ENCODE measurements around the gene BPI.
"Not testable (repeated sequence)": the region's sequence is repeated elsewhere in the genome, so short reads cannot be mapped to it uniquely, and the experiment has no call there.

The BPI gene

GRCh38 chr20:38303908-38304379, at the start of gene BPI:
BPI (plus strand) TSS chr20:38304156; CDS start chr20:38304224, 68 bp downstream.
- DNase-seq, result peak; percentile 12

GRCh38 chr20:38254621-38255020, 49.3 kb upstream of the BPI start:
- not testable (repeated sequence) for DNase-seq

- no peak for DNase-seq
Observed at GRCh38 chr20:38255393-38255792, 48.6 kb upstream of the BPI start.

DNA sequence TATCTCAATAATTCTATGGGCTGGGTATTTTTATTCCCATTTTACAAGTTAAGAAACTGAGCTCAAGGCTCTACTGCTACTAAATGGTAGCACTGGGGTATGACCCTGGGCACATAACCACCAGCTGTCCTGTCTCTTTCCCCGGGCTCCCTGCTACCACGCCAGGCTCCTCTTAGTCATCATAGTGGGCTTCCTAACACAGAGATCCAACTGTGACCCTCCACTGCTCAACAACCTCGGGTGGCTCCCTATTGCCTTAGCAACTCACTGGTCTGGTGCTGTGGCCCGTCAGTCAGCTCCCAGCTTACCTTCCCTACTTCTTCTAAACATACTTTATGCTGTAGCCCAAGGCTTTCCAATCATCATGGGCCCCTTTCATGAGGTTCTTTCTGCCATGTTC, 47.9 kb upstream of the BPI start:
- DNase-seq, result no peak

DNA sequence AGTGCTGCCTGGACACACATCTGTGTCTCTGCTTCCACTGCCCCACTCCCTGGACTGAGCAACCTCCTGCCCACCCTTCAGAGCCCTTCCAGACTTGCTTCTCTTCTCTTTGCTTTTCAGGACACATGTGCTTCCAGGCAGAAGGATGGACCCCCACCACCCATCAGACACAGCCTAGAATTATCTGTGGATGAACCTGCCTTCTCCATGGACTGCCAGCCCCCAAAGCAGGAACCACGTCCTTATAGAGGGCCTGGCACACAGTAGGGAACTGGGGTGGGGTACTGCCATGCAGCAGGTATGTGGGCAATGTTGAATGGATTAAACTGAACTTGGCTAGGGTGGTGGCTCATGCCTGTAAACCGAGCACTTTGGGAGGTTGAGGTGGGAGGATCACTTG, 47.0 kb upstream of the BPI start:
- DNase-seq, result no peak

DNA sequence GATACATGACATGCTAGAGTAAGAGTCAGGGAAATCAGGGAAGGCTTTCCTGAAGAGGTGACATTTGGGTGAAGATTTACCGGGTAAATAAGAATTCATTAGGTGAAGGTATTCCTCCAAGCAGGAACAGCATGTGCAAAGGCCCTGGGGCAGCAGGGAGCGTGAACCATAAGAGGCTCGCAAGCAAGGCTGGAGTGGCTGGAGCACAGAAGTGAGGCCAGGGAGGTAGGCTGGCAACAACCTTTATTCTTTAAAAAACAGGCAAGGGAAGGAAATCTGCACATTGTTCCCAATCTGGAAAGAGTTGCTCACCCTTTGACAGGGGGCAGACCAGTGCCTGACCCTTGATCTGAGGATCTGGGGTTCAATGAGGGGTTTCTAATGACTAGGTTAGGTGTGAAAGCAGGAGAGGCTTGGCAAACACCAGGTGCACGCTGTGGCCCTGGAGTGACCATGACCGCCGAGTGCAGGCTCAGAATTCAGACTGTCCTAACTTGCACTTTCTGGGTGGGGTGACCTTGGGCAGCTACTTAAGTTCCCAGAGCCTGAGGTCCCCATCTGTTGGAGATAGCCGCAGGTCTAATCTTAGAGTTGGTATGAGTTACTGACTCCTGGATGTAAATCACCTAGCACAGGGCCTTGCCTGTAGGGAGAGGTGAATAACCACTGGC, 45.3 kb upstream of the BPI start:
- no peak for DNase-seq

DNA sequence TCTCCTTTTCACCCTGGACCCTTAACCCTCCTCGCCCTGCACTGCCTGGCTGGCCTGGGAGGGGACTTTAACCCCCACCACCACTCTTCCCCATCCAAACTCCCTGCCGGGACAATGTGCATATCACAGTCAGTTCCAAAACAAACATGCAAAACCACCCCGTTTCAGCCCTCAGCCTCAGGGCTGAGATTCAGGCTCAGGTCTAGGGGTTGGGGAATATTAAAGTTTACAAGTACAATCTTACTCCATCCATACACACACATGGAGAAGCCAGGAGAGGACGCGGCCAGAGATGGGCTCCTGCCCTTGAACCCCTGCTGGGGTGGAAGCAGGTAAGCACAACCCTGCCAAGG, 44.0 kb upstream of the BPI start:
- DNase-seq, result no peak

GRCh38 chr20:38260378-38261053, 43.4 kb upstream of the BPI start, which contains the start of gene KIAA1755:
KIAA1755 (minus strand) TSS chr20:38260735; CDS start chr20:38260500, 235 bp downstream.
- no peak for DNase-seq

- no peak for DNase-seq
Observed at GRCh38 chr20:38261054-38261390, 42.9 kb upstream of the BPI start.

GRCh38 chr20:38262931-38263330, 41.0 kb upstream of the BPI start:
- DNase-seq, result no peak

DNA sequence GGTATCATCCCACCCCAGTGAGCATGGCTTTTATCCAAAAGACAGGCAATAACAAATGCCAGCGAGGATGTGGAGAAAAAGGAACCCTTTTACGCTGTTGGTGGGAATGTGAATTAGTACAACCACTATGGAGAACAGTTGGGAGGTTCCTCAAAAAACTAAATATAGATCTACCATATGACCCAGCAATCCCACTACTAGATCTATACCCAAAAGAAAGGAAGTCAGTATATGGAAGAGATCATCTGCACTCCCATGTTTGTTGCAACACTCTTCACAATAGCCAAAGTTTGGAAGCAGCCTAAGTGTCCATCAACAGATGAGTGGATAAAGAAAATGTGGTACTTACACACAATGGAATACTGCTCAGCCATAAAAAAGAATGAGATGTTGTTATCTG, 37.5 kb upstream of the BPI start:
- no peak for DNase-seq

- DNase-seq, result no peak
Observed at GRCh38 chr20:38267296-38267695, 36.7 kb upstream of the BPI start.

DNA sequence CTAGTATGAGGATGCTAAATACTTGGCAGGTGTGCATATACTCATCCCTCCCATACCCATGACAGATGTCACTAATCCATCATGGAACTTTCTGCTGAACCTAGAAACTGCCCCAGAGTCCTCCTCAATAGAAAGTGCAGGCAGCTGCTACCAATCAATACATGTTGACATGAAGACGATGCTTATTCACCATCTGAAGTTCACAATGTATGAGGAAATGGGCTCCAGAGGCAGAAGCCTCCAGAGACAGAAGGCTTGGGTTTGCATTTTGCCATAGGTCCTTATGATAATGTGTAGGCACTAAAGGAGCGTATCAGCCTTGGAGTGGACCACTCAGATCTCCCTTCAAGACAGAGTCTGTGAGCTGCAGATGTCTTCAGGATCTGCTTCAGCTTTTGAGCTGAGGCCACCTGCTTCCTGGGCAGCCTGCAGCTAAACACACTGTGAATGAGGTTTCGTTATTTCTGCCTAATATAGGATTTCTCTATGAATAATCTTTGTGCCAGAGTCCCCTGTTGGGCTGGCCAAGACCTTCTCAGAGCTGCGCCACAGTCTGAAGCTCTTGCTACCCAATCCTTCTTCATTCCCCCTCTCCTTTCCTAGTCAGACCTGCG, 35.9 kb upstream of the BPI start:
- DNase-seq, result no peak

GRCh38 chr20:38269040-38269439, 34.9 kb upstream of the BPI start:
- no peak for DNase-seq

DNA sequence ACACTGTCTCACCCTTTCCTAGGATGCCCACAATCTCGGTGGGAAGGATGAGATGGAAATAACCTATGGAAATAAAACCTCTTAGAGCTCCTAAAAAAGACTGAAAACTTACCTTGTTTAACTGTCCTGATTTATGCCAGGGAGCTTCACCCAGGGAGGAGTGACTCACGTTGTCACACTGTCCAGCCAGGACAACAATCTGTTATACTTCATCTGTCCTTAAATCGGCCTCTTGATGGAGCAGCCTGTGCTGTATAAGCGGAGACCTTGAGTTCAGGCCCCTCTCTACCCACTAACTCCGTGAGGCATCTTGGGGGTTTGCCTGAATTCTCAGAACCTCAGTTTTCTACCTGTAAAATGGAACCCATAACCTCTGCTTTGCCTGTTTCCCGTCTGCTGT, 34.2 kb upstream of the BPI start:
- DNase-seq, result no peak

DNA sequence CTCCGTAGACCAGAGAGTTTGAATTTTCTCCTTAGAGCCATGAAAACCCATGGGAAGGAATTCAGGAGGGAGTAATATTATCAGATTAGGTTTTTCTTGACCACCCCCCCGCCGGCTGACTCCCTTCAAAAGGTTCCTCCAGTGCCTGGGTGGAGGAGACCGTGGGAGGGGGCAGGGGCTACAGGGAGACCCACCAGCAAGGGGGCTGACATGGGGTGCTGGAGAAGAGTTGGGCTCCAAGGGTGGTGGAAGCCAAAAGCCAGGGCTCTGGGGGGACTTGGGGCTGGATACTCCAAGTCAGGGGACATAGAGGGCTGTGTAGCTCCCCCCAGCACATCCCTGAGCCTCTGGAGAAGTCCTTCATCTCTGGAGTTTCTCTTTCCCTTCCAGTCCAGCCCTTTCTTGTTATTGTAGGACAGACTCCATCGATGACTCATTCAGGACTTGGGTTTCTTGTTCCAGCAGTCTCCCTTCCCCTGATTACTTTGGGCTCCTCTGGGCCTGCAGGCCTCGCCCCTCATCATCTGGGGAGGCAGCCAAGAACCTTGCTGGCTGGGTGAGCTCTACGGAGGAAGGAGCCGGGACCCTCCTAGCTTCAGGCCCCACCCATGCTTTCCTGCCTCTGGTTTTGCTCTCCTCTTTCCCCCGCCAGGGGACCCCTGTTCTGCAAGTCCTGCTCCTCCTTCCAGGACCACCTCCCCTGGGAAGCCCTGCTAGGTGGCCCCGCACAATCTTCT, 32.9 kb upstream of the BPI start:
- no peak for DNase-seq

- no peak for DNase-seq
Observed at GRCh38 chr20:38271608-38272120, 32.3 kb upstream of the BPI start.

DNA sequence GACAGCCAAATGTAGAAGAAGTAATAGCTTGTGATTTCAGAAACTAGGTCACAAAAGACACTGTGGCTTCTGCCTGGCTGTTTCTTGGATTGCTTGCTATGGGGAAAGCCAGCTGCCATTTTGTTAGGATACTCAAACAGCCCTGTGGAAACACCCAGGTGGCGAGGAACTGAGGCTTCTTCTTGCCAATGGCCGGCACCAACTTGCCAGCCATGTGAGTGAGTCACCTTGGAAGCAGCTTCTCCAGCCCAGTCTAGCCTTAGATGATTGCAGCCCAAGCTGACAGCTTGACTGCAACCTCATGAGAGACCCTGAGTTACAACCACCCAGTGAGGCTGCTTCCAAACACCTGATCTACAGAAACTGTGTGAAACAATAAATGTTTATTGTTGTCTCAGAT, 31.6 kb upstream of the BPI start:
- no peak for DNase-seq

DNA sequence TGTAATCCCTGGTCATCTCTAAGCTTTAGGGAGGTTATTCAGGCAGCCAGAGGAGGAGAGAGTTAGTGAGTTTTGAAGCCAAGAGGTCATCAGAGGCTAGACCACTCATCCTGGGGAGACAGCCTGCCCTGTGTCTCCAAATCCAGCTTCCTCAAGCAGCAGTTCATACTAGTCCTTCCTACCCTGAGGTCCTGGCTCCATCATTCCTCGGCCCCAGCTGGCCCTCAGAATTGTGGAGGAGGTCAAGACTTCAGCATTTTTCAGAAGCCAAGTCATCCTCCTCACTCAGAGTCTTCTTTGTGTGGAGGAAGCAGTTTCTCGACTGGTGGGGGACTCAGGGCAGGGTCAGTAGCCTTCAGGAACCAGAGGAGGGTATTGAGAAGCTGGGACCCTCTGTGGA, 31.0 kb upstream of the BPI start:
- no peak for DNase-seq

GRCh38 chr20:38275815-38276550, 28.0 kb upstream of the BPI start:
- DNase-seq, result no peak

GRCh38 chr20:38277285-38277684, 26.7 kb upstream of the BPI start:
- no peak for DNase-seq

- DNase-seq, result no peak
Observed at GRCh38 chr20:38277691-38278090, 26.3 kb upstream of the BPI start.

GRCh38 chr20:38278131-38278530, 25.8 kb upstream of the BPI start:
- no peak for DNase-seq
